IMR-90 (cell line): ENCODE measurements around the gene RNF34. TPM values are rescaled to one million over a fixed set of nuclear protein-coding genes. Genes with fewer than 3 reads are reported as not detected.
A peak's percentile ranks its signal among the peaks of the same experiment; 100 is the strongest.

Experiments
- ATAC-seq: fragments of 200-7000 bp; cut with Tn5 transposase; 2 replicates; pipeline ENCODE4 v1.9.1; 2020; ENCODE audit warnings: low read depth, mild to moderate bottlenecking, moderate library complexity
- BruUV-seq: library from RNA; stranded (reverse); fragments of 400-500 nt; replicated peaks from 2 replicates; lab custom pipeline; 2021; lab: Mats Ljungman, UMichigan
- CTCF ChIA-PET: fragments of 300-600 bp; formaldehyde crosslinking; extraction: SDS; loops from one replicate; lab custom pipeline; 2021; ENCODE audit warnings: antibody characterized with exemption; lab: Yijun Ruan, JAX
- POLR2A ChIA-PET: fragments of 300-600 bp; sonication (Branson Sonifier 250); formaldehyde crosslinking; loops from one replicate; lab custom pipeline; 2022; ENCODE audit warnings: antibody characterized with exemption; ENCODE audit not compliant: unreplicated experiment; lab: Charles Lee
- DNase-seq: peaks from one replicate; pipeline ENCODE4 v3.0.0; 2013
- H2AFZ ChIP-seq: replicated peaks from 2 replicates; pipeline ENCODE3; 2013; ENCODE audit warnings: low read length, mild to moderate bottlenecking; ENCODE audit not compliant: poor library complexity
- H2AK5ac ChIP-seq: 2 replicates; pipeline ENCODE4 v1.6.1; 2013; ENCODE audit warnings: low read depth, low read length, inconsistent platforms
- H2AK9ac ChIP-seq: replicated peaks from 2 replicates; pipeline ENCODE3; 2013; ENCODE audit warnings: mild to moderate bottlenecking, low read depth, low read length, moderate library complexity; ENCODE audit not compliant: poor library complexity
- H2BK120ac ChIP-seq: 2 replicates; pipeline ENCODE4 v1.6.1; 2013; ENCODE audit warnings: low read depth, low read length, inconsistent platforms
- H2BK15ac ChIP-seq: 3 replicates; pipeline ENCODE4 v1.6.1; 2013; ENCODE audit warnings: low read depth, low read length, inconsistent platforms
- H2BK20ac ChIP-seq: 2 replicates; pipeline ENCODE4 v1.6.1; 2013; ENCODE audit warnings: low read depth, mild to moderate bottlenecking, inconsistent platforms, low read length, moderate library complexity
- H2BK5ac ChIP-seq: 2 replicates; pipeline ENCODE4 v1.6.1; 2013; ENCODE audit warnings: mild to moderate bottlenecking, low read depth, low read length, inconsistent platforms; ENCODE audit not compliant: poor library complexity, severe bottlenecking
- H3K14ac ChIP-seq: replicated peaks from 2 replicates; pipeline ENCODE4 v1.6.1; 2013; ENCODE audit warnings: low read depth, low read length, inconsistent platforms
- H3K18ac ChIP-seq: 2 replicates; pipeline ENCODE4 v1.6.1; 2013; ENCODE audit warnings: low read depth, low read length, control low read depth
- H3K23ac ChIP-seq: 2 replicates; pipeline ENCODE4 v1.6.1; 2013; ENCODE audit warnings: low read depth, low read length, inconsistent platforms
- H3K27ac ChIP-seq: 2 replicates; pipeline ENCODE4 v1.5.1; 2013; ENCODE audit warnings: mild to moderate bottlenecking, control low read depth, low read length; ENCODE audit not compliant: insufficient read depth
- H3K27me3 ChIP-seq: 2 replicates; pipeline ENCODE4 v1.6.1; 2013; ENCODE audit warnings: low read length; ENCODE audit not compliant: control insufficient read depth, insufficient read depth
- H3K36me3 ChIP-seq: 2 replicates; pipeline ENCODE4 v1.6.1; 2013; ENCODE audit warnings: low read length, mixed read lengths; ENCODE audit not compliant: control insufficient read depth, insufficient read depth
- H3K4ac ChIP-seq: 2 replicates; pipeline ENCODE4 v1.6.1; 2013; ENCODE audit warnings: low read depth, low read length, inconsistent platforms
- H3K4me1 ChIP-seq: 2 replicates; pipeline ENCODE4 v1.6.1; 2013; ENCODE audit warnings: low read length, mixed read lengths; ENCODE audit not compliant: control insufficient read depth, insufficient read depth
- H3K4me2 ChIP-seq: 2 replicates; pipeline ENCODE4 v1.6.1; 2013; ENCODE audit warnings: low read depth, mild to moderate bottlenecking, control low read depth, low read length, moderate library complexity
- H3K4me3 ChIP-seq: 2 replicates; pipeline ENCODE4 v1.5.1; 2013; ENCODE audit warnings: low read depth, mild to moderate bottlenecking, control low read depth, low read length, moderate library complexity; ENCODE audit not compliant: insufficient read depth
- H3K56ac ChIP-seq: 2 replicates; pipeline ENCODE4 v1.6.1; 2013; ENCODE audit warnings: low read length, inconsistent platforms; ENCODE audit not compliant: insufficient read depth; ENCODE audit errors: extremely low read depth
- H3K79me1 ChIP-seq, 2 experiments: 2 replicates each; pipeline ENCODE4 v1.6.1; 2013; ENCODE audit warnings: low read length in 2 of 2, inconsistent platforms in 1 of 2, low read depth in 1 of 2
- H3K9ac ChIP-seq: 2 replicates; pipeline ENCODE4 v1.6.1; 2013; ENCODE audit warnings: low read depth, low read length, control low read depth
- H3K9me1 ChIP-seq: 2 replicates; pipeline ENCODE4 v1.6.1; 2013; ENCODE audit warnings: low read length, inconsistent platforms; ENCODE audit not compliant: insufficient read depth
- H3K9me3 ChIP-seq: 2 replicates; pipeline ENCODE4 v1.6.1; 2013; ENCODE audit warnings: low read length; ENCODE audit not compliant: control insufficient read depth, insufficient read depth
- H4K20me1 ChIP-seq: 2 replicates; pipeline ENCODE4 v1.6.1; 2013; ENCODE audit warnings: low read length, inconsistent platforms; ENCODE audit not compliant: insufficient read depth
- H4K5ac ChIP-seq: 2 replicates; pipeline ENCODE4 v1.6.1; 2013; ENCODE audit warnings: mild to moderate bottlenecking, low read depth, low read length, control low read depth
- H4K8ac ChIP-seq, 2 experiments: 2 replicates each; pipeline ENCODE4 v1.6.1; 2013; ENCODE audit warnings: low read depth in 2 of 2, low read length in 2 of 2, control low read depth in 1 of 2, inconsistent platforms in 1 of 2
- H4K91ac ChIP-seq: 2 replicates; pipeline ENCODE4 v1.6.1; 2013; ENCODE audit warnings: low read depth, low read length, inconsistent platforms; ENCODE audit not compliant: insufficient read depth
- CEBPB ChIP-seq: IDR thresholded peaks from 2 replicates; pipeline ENCODE4 v1.6.1; 2012; ENCODE audit warnings: low read depth, low read length, improper control_type of control experiment
- MXI1 ChIP-seq: IDR thresholded peaks from 2 replicates; pipeline ENCODE4 v1.6.1; 2012; ENCODE audit warnings: low read depth, mild to moderate bottlenecking, low read length, moderate library complexity, borderline replicate concordance
- NFE2L2 ChIP-seq: fragments of 150-350 bp; IDR thresholded peaks from 2 replicates; pipeline ENCODE4 v1.6.1; 2016; ENCODE audit warnings: low read depth, mild to moderate bottlenecking, low read length
- POLR2A ChIP-seq: IDR thresholded peaks from 2 replicates; pipeline ENCODE4 v1.6.1; 2012; ENCODE audit warnings: mild to moderate bottlenecking, low read depth, low read length
- RAD21 ChIP-seq: IDR thresholded peaks from 2 replicates; pipeline ENCODE4 v1.6.1; 2012; ENCODE audit warnings: low read length, improper control_type of control experiment
- RCOR1 ChIP-seq: IDR thresholded peaks from 2 replicates; pipeline ENCODE4 v1.6.1; 2012; ENCODE audit warnings: mild to moderate bottlenecking, low read length, improper control_type of control experiment; ENCODE audit not compliant: insufficient replicate concordance
- WGBS, 2 experiments: methylation state at CpG; one replicate each; pipeline versions ENCODE4 v1.1.5 to v1.1.7; 2013; ENCODE audit warnings: missing lambda C conversion rate in 2 of 2; ENCODE audit not compliant: insufficient read length in 1 of 2; ENCODE audit errors: extremely low coverage in 2 of 2; 5-methylcytosine and 5-hydroxymethylcytosine counted together
- dilution Hi-C: fragments of 300-500 bp; cut with HindIII; formaldehyde crosslinking; loops from one replicate; pipeline ENCODE4 v1.14.3; 2018; ENCODE audit warnings: low sequenced_read_pairs; ENCODE audit not compliant: unreplicated experiment
- in situ Hi-C: fragments of 300-500 bp; cut with MboI; formaldehyde crosslinking; loops from 3 replicates; pipeline ENCODE4 v1.14.3; 2019; ENCODE audit warnings: low sequenced_read_pairs, inconsistent platforms, mixed read lengths
- intact Hi-C: fragments of 100-400 bp; cut with micrococcal nuclease; formaldehyde crosslinking; loops from 2 replicates; pipeline ENCODE4 v1.10.0; 2022
- polyA plus RNA-seq, 3 experiments: library from polyadenylated mRNA; depleted of rRNA; stranded (reverse); fragments of >200 nt; gene quantifications; 2 replicates each; pipeline ENCODE4 v1.2.3, GENCODE V29; 2012; ENCODE audit warnings: low replicate concordance in 1 of 3
- total RNA-seq: library from RNA; depleted of rRNA; stranded (reverse); fragments of >200 nt; gene quantifications from 2 replicates; pipeline ENCODE4 v1.2.3, GENCODE V29; 2012

The RNF34 gene
- total and polyA plus RNA-seq, 2 of the 4 experiments (the other 2 are of a cell fraction), result 33.2 to 69.5 TPM

DNA sequence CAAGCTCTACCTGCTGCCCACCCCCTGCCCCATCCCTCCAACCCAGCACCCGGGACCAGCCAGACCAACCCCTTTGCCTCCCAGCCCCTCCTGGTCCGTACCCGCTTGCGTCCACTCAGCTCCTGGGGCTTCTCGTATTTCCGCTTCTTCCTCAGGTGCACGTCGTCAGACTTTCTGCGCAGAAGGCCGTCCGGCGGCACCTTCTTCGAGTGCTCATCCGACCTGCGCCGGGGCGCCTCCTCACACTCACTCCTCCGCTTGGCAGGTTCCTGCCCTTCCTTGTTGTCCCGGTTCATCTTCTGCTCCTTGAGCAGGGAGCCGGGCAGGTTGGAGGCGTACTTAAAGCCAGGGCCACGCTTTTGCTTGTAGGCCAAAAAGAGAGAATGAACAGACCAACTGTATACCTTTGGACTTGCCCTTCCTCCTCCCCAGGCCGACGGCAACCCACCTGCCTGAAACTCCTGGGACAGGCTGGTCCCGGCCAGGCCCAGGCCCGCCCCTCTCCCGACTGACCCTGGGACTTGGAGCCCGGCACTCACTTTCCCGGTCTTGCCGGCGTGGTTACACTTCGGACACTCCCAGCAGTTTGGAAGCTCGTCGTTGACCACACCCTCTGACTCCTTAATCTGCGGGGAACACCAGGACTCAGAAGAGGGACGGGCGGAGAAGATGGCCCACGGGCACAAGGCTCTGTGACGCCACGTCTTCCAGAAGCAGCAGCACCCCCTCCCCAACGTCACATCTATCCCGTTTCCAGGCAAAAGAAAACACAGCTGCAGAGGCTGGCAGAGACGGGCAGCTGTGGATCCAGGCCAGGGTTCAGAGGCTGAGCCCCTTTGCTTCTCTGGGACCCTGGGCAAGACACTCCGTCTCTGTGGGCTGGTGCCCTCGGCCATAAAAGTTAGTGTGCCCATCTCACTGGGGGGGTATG is 44.3 kb downstream of the RNF34 start:
- dilution Hi-C loops, result no loop called here
- Histone ChIP-seq H3K4ac (no peak overlapping the region), H3K23ac (no peak overlapping the region), H2AFZ (no peak overlapping the region), H4K5ac (no peak overlapping the region), H2BK15ac (no peak overlapping the region), H3K4me1 (no peaks in the 10 kb centered on the region), H3K4me2 (no peak overlapping the region), H3K18ac (no peak overlapping the region), H3K9ac (no peak overlapping the region), H3K9me1 (no peaks in the 10 kb centered on the region; the same call in 1 of the 2 replicates), H3K56ac (no peak overlapping the region), H3K4me3 (no peak overlapping the region), H2BK5ac (no peak overlapping the region), H2AK9ac (peak overlapping the region; percentile 57), H3K27ac (no peak overlapping the region), H4K20me1 (no peaks in the 10 kb centered on the region), H4K91ac (no peak overlapping the region), H3K27me3 (no peaks in the 10 kb centered on the region), H2BK120ac (no peak overlapping the region), H3K79me1 (peaks cover 6 to 36% of the 10 kb centered on the region in 2 experiments; a peak in 3 of 4 replicates), H2AK5ac (no peak overlapping the region), H3K9me3 (no peaks in the 10 kb centered on the region), H2BK20ac (no peak overlapping the region), H3K36me3 (peaks cover 41% of the 10 kb centered on the region), H4K8ac (no peak overlapping the region), H3K14ac (no peak overlapping the region)
- DNase-seq (no peak), ATAC-seq (no peak)
- ChIA-PET POLR2A (no interaction called here), CTCF (interaction anchor here (0.5 to 1.5 kb wide), 4 partner anchors 11 to 144 kb away, joined by 3 to 7 read pairs (median 6); no protein-coding TSS in a partner anchor)
- no TSS peak for BruUV-seq
- intact Hi-C loops, result loop anchor here (1.0 kb wide), 1 partner anchor 110 kb away; no protein-coding TSS in a partner anchor
- TF ChIP-seq POLR2A, result no peak
- TF ChIP-seq RCOR1, result no peak
- no peak for TF ChIP-seq RAD21
- TF ChIP-seq MXI1, result no peak
- no peak for TF ChIP-seq CEBPB
- TF ChIP-seq NFE2L2, result no peak
- in situ Hi-C loops, result no loop called here
- 88% methylated on average over 25 of the region's 45 CpGs; no CpG with 5 or more reads in 1 of the 2 experiments for WGBS, 2 experiments
